Activated T-helper 2 cell treated with anti-CD3 and anti-CD28 coated beads, Interferon-gamma antibody, Interleukin-2, Interleukin-4, amounts not matched to agents 10 μg/mL and 5 μg/mL and 100 μg/mL, durations not matched to agents 14 hours and 24 hours and 36 hours (primary cell): ENCODE measurements around the gene CLMN. TPM values are rescaled to one million over a fixed set of nuclear protein-coding genes. Genes with fewer than 3 reads are reported as not detected.
"Not testable (repeated sequence)": the region's sequence is repeated elsewhere in the genome, so short reads cannot be mapped to it uniquely, and the experiment has no call there.

Experiments used
- DNase-seq: peaks from one replicate; pipeline ENCODE4 v3.0.0; 2021; ENCODE audit warnings: low spot score
- H3K27ac Mint-ChIP-seq: one replicate; pipeline ENCODE4 v1.8.0; 2021; ENCODE audit warnings: mixed read lengths
- H3K27me3 Mint-ChIP-seq: one replicate; pipeline ENCODE4 v1.8.0; 2021; ENCODE audit warnings: low read depth, mixed read lengths
- H3K36me3 Mint-ChIP-seq: one replicate; pipeline ENCODE4 v1.8.0; 2021; ENCODE audit warnings: low read depth, mixed read lengths
- H3K4me1 Mint-ChIP-seq: one replicate; pipeline ENCODE4 v1.8.0; 2021; ENCODE audit warnings: low read depth, mixed read lengths
- H3K4me3 Mint-ChIP-seq: one replicate; pipeline ENCODE4 v1.8.0; 2021; ENCODE audit warnings: low read depth, mild to moderate bottlenecking, moderate library complexity, mixed read lengths
- H3K9me3 Mint-ChIP-seq: one replicate; pipeline ENCODE4 v1.8.0; 2021; ENCODE audit warnings: mixed read lengths
- intact Hi-C: fragments of 100-400 bp; cut with micrococcal nuclease; formaldehyde crosslinking; loops from one replicate; pipeline ENCODE4 v1.15.1; 2023
- total RNA-seq: library from RNA; stranded (reverse); gene quantifications from 2 replicates; pipeline ENCODE4 v1.2.3, GENCODE V29; 2022

CLMN gene
- total RNA-seq, 1 donor from 2014 or later: 1.3 TPM

DNA sequence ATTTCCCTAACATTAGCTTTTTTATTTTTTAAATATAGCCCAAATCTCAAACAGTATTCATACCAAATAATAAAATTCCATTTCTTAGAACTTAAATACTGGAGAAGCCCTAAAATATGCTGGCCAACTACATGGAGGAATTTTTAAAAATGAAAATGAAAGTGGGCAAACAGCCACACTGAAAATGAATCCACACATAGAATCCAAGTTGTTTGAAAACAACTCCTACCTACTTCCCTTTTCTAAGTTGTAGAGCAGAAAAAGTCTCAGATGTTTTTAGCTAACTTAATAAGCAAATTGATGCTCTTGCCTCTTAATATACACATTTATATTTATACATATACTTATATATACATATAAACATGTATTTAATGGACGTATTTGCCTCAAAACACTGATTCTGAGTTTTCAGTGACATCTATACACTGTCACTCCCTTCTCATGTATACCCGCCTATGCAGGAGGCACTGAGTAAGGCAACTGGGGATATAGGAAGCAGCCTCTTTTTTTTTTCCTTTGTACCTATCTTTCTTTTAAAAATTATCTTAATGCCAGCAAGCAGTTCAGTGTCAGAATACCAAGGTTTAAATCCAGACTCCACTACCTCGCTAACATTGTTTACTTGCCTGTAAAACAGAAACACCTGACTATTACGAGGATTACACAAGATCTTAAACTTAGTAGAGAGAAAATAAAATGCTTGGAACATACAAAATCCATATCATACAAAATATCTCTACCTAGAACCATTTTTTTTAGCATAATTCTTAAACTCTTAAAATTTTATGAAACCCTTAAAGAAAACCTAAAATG is 175.7 kb downstream of the CLMN start:
- peaks cover 17% of the 10 kb centered on the region for H3K4me1 Mint-ChIP-seq
- no peak overlapping the region for H3K4me3 Mint-ChIP-seq
- H3K36me3 Mint-ChIP-seq: peaks cover 43% of the 10 kb centered on the region
- H3K27ac Mint-ChIP-seq: no peak overlapping the region
- H3K27me3 Mint-ChIP-seq: no peaks in the 10 kb centered on the region
- intact Hi-C loops: no loop called here
- H3K9me3 Mint-ChIP-seq: peaks cover 31% of the 10 kb centered on the region
- no peak for DNase-seq

- DNase-seq: no peak
- peaks cover 17% of the 10 kb centered on the region for H3K4me1 Mint-ChIP-seq
- H3K9me3 Mint-ChIP-seq: peaks cover 24% of the 10 kb centered on the region
- H3K36me3 Mint-ChIP-seq: peaks cover 26% of the 10 kb centered on the region
- H3K4me3 Mint-ChIP-seq: no peak overlapping the region
- no peaks in the 10 kb centered on the region for H3K27me3 Mint-ChIP-seq
- no peak overlapping the region for H3K27ac Mint-ChIP-seq
- intact Hi-C loops: no loop called here
These were observed 177.5 kb downstream of the CLMN start for GRCh38 chr14:95142208-95142607.

DNA sequence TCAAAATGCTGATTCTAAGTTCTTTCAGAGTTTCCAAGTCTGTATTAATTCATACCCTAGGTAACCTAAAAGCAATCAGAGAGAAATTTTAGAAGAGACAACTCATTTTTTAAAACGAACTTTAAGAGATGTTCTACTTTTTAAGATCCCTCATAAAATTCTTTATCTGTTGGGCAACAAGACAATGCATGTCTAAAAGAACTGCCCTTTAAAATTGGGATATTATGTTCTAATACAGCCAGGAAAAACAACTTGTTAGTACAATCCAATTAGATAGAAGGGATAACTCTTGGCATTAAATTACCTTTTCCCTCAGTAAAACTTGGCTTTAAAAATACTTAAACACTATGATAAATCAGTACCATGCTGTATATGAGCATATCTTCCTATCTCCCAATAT is 178.0 kb downstream of the CLMN start:
- DNase-seq: no peak
- H3K27me3 Mint-ChIP-seq: no peaks in the 10 kb centered on the region
- intact Hi-C loops: no loop called here
- no peak overlapping the region for H3K27ac Mint-ChIP-seq
- H3K36me3 Mint-ChIP-seq: peaks cover 23% of the 10 kb centered on the region
- H3K4me1 Mint-ChIP-seq: peaks cover 19% of the 10 kb centered on the region
- peaks cover 20% of the 10 kb centered on the region for H3K9me3 Mint-ChIP-seq
- no peak overlapping the region for H3K4me3 Mint-ChIP-seq

- peaks cover 8% of the 10 kb centered on the region for H3K9me3 Mint-ChIP-seq
- H3K4me1 Mint-ChIP-seq: peaks cover 19% of the 10 kb centered on the region
- no peak overlapping the region for H3K4me3 Mint-ChIP-seq
- peaks cover 17% of the 10 kb centered on the region for H3K36me3 Mint-ChIP-seq
- no peak overlapping the region for H3K27ac Mint-ChIP-seq
- no peak for DNase-seq
- intact Hi-C loops: no loop called here
- no peaks in the 10 kb centered on the region for H3K27me3 Mint-ChIP-seq
These were observed 179.4 kb downstream of the CLMN start for GRCh38 chr14:95140060-95140858.

DNA sequence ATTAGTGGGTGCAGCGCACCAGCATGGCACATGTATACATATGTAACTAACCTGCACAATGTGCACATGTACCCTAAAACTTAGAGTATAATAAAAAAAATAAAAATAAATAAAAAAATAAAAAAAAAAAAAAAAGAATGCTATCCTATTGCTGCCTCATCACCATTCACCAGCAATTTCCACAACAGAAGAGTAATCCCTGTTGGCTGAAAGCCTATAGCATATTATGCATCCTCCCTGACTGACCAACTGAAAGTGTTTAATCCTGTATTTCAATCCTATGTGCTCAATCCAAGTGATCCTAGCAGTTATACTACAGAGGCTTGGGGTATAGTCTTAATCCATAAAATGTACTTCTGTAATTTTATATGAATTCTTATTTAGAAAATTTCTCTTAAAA is 180.8 kb downstream of the CLMN start:
- Mint-ChIP-seq H3K4me3 (no peak overlapping the region), H3K27me3 (no peaks in the 10 kb centered on the region), H3K4me1 (peaks cover 22% of the 10 kb centered on the region), H3K9me3 (no peaks in the 10 kb centered on the region), H3K36me3 (peaks cover 12% of the 10 kb centered on the region), H3K27ac (no peak overlapping the region)
- no peak for DNase-seq
- intact Hi-C loops: no loop called here

DNA sequence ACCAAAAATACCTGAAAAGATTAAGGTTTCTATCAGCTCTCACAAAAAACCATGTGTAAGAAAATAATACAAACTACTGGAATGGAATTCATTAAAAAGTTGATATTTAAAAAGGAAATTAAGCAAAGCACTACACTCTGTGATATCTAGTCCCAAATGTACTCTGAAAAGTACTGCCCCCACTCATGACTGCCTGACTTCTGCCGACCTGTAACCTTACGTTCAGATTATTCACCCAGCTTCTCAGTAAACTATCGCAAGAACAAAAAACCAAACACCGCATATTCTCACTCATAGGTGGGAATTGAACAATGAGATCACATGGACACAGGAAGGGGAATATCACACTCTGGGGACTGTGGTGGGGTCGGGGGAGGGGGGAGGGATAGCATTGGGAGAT is 181.3 kb downstream of the CLMN start:
- H3K9me3 Mint-ChIP-seq, intact Hi-C loops, H3K27me3 Mint-ChIP-seq, H3K27ac Mint-ChIP-seq, DNase-seq, H3K4me3 Mint-ChIP-seq: not testable (repeated sequence)
- H3K36me3 Mint-ChIP-seq: peaks cover 14% of the 10 kb centered on the region
- peaks cover 18% of the 10 kb centered on the region for H3K4me1 Mint-ChIP-seq

- H3K9me3 Mint-ChIP-seq: no peaks in the 10 kb centered on the region
- peaks cover 18% of the 10 kb centered on the region for H3K4me1 Mint-ChIP-seq
- H3K27me3 Mint-ChIP-seq: no peaks in the 10 kb centered on the region
- H3K4me3 Mint-ChIP-seq: no peak overlapping the region
- H3K27ac Mint-ChIP-seq: no peak overlapping the region
- H3K36me3 Mint-ChIP-seq: peaks cover 19% of the 10 kb centered on the region
- intact Hi-C loops: no loop called here
- DNase-seq: no peak
These were observed 181.9 kb downstream of the CLMN start for GRCh38 chr14:95137804-95138167.

GRCh38 chr14:95137164-95137803 is 182.4 kb downstream of the CLMN start:
- H3K4me3 Mint-ChIP-seq: no peak overlapping the region
- H3K27ac Mint-ChIP-seq: no peak overlapping the region
- no peaks in the 10 kb centered on the region for H3K9me3 Mint-ChIP-seq
- peaks cover 18% of the 10 kb centered on the region for H3K4me1 Mint-ChIP-seq
- no peaks in the 10 kb centered on the region for H3K27me3 Mint-ChIP-seq
- DNase-seq: no peak
- peaks cover 24% of the 10 kb centered on the region for H3K36me3 Mint-ChIP-seq
- intact Hi-C loops: no loop called here

DNA sequence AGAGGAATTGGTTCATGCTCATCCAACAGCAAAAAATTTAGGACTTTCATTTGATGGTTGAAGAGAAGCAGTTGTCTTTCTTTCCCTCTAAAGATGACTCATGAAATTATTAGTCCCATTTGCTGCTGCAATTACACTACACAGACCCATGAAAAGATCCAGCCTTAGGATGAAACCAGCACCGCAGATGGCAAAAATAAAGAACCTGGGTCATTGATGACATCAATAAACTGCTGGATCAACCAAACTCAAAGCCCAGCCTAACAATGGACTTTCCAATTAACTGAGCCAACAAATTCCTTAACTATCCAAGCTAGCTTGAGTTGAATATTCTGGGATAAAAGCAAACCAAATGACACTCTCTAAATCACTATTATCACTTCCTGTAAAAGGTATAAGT is 183.1 kb downstream of the CLMN start:
- H3K27me3 Mint-ChIP-seq: no peaks in the 10 kb centered on the region
- H3K4me1 Mint-ChIP-seq: peaks cover 18% of the 10 kb centered on the region
- no peak overlapping the region for H3K27ac Mint-ChIP-seq
- H3K9me3 Mint-ChIP-seq: no peaks in the 10 kb centered on the region
- no peak overlapping the region for H3K4me3 Mint-ChIP-seq
- no peak for DNase-seq
- peaks cover 29% of the 10 kb centered on the region for H3K36me3 Mint-ChIP-seq
- intact Hi-C loops: no loop called here

- no peak overlapping the region for H3K4me3 Mint-ChIP-seq
- H3K9me3 Mint-ChIP-seq: no peaks in the 10 kb centered on the region
- H3K27ac Mint-ChIP-seq: no peak overlapping the region
- intact Hi-C loops: no loop called here
- peaks cover 42% of the 10 kb centered on the region for H3K36me3 Mint-ChIP-seq
- no peaks in the 10 kb centered on the region for H3K27me3 Mint-ChIP-seq
- no peak for DNase-seq
- peaks cover 14% of the 10 kb centered on the region for H3K4me1 Mint-ChIP-seq
These were observed 185.3 kb downstream of the CLMN start for GRCh38 chr14:95134304-95134933.

- Mint-ChIP-seq H3K27ac (no peak overlapping the region), H3K4me3 (no peak overlapping the region), H3K36me3 (peaks cover 53% of the 10 kb centered on the region), H3K9me3 (no peaks in the 10 kb centered on the region), H3K27me3 (no peaks in the 10 kb centered on the region), H3K4me1 (peaks cover 14% of the 10 kb centered on the region)
- intact Hi-C loops: no loop called here
- no peak for DNase-seq
These were observed 186.4 kb downstream of the CLMN start for GRCh38 chr14:95133282-95133681.

DNA sequence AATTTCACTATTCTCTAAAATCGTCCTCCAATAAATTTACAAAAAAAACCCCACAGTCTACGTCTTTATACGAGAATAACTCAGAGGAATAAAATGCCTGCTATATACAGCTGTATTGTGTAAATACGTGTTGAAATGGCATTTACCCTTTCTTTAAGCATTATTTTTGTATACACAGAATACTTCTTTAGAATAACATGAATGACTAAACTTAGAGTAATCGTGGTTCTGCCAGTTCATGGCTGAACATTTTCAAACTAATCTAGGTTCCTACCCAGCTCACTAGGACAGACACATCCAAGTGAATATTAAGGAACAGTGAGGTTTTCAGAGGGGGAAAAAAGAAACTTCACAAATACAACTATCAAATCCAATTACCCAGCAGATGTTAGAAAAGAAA is 186.9 kb downstream of the CLMN start:
- H3K4me1 Mint-ChIP-seq: peaks cover 17% of the 10 kb centered on the region
- intact Hi-C loops: no loop called here
- no peaks in the 10 kb centered on the region for H3K27me3 Mint-ChIP-seq
- no peaks in the 10 kb centered on the region for H3K9me3 Mint-ChIP-seq
- peaks cover 57% of the 10 kb centered on the region for H3K36me3 Mint-ChIP-seq
- H3K27ac Mint-ChIP-seq: no peak overlapping the region
- H3K4me3 Mint-ChIP-seq: no peak overlapping the region
- DNase-seq: no peak
